Esophagus muscularis mucosa (tissue), 4 donors: ENCODE measurements around the gene NEDD1. TPM values are rescaled to one million over a fixed set of nuclear protein-coding genes. Genes with fewer than 3 reads are reported as not detected.

ENCODE experiments used
- DNase-seq: peaks from one replicate; pipeline ENCODE4 v3.0.0-alpha.2; 2017; ENCODE audit errors: extremely low spot score
- H3K27ac ChIP-seq, 4 donors: fragments of 200-600 bp; sonication (generic); replicated peaks in 1 of 4; 1 replicate in 3 of 4; 2 replicates in 1 of 4; pipeline ENCODE4 v1.5.1; 2016 to 2019; ENCODE audit warnings: mild to moderate bottlenecking in 1 of 4
- H3K27me3 ChIP-seq, 4 donors: fragments of 200-600 bp; sonication (generic); one replicate each; pipeline versions ENCODE4 v1.5.1 to v1.6.0; 2016 to 2019
- H3K36me3 ChIP-seq, 4 donors: fragments of 200-600 bp; sonication (generic); one replicate each; pipeline ENCODE4 v1.5.1; 2016 to 2019
- H3K4me1 ChIP-seq, 4 donors: fragments of 200-600 bp; sonication (generic); one replicate each; pipeline ENCODE4 v1.5.1; 2016 to 2019
- H3K4me3 ChIP-seq, 4 donors: fragments of 200-600 bp; sonication (generic); 1 replicate in 2 of 4; 2 replicates in 2 of 4; pipeline ENCODE4 v1.5.1; 2016 to 2019; ENCODE audit warnings: mild to moderate bottlenecking in 4 of 4, moderate library complexity in 1 of 4
- H3K9me3 ChIP-seq, 4 donors: fragments of 200-600 bp; sonication (generic); 1 replicate in 3 of 4; 2 replicates in 1 of 4; pipeline ENCODE4 v1.5.1; 2016 to 2019
- EP300 ChIP-seq: sonication (generic); formaldehyde crosslinking; IDR thresholded peaks from one replicate; pipeline ENCODE4 v1.6.1; 2017; ENCODE audit warnings: antibody characterized with exemption
- POLR2A ChIP-seq: fragments of 450-650 bp; IDR thresholded peaks from one replicate; pipeline ENCODE4 v1.6.1; 2017; ENCODE audit warnings: antibody characterized with exemption, moderate library complexity, mild to moderate bottlenecking, low read depth
- POLR2AphosphoS5 ChIP-seq, 2 donors: sonication (generic); formaldehyde crosslinking; IDR thresholded peaks; one replicate each; pipeline ENCODE4 v1.6.1; 2017; ENCODE audit warnings: antibody characterized with exemption in 2 of 2
- WGBS: methylation state at CpG from one replicate; pipeline ENCODE4 v1.1.5; 2018; 5-methylcytosine and 5-hydroxymethylcytosine counted together
- intact Hi-C: fragments of 100-400 bp; cut with DNase I; formaldehyde crosslinking; loops from one replicate; pipeline ENCODE4 v1.15.1; 2023
- total RNA-seq, 4 donors: library from RNA; depleted of rRNA; stranded (reverse); fragments of >200 nt; gene quantifications; one replicate each; pipeline versions ENCODE4 v1.1.0 to v1.2.1, GENCODE V29; 2016
- TF ChIP-seq, protein P1 (sequence below), 3 experiments: fragments of 200-600 bp in 2 of 3; fragments of 450-650 bp in 1 of 3; sonication (generic) in 2 of 3; IDR thresholded peaks; one replicate each; pipeline ENCODE4 v1.5.1; 2017 to 2019; ENCODE audit warnings: antibody characterized with exemption in 3 of 3, mild to moderate bottlenecking in 2 of 3, moderate library complexity in 1 of 3

NEDD1 gene
- total RNA-seq, 4 donors from 2014 or later, result 16.2 to 27.0 (median 17.4) TPM

DNA sequence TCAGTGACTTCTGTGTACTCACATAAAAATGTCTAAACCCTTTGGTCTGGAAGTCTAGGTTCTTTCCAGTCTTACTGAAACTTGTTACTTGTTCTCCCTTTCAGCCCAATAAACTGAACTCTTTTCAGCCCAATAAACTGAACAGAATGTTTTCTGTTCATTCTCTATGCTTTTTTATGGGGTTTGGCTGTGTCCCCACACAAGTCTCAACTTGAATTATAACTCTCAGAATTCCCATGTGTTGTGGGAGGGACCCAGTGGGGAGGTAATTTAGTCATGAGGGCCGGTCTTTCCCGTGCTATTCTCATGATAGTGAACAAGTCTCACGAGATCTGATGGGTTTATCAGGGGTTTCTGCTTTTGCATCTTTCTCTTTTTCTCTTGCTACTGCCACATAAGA, 15.0 kb upstream of the NEDD1 start:
- Histone ChIP-seq H3K27ac (no peak overlapping the region), H3K4me1 (peaks cover 0 to 14% (median 7%) of the 10 kb centered on the region in 4 donors), H3K27me3 (no peaks in the 10 kb centered on the region), H3K4me3 (no peak overlapping the region), H3K9me3 (no peaks in the 10 kb centered on the region), H3K36me3 (no peaks in the 10 kb centered on the region)
- TF ChIP-seq EP300, result no peak
- DNase-seq, result no peak
- intact Hi-C loops, result no loop called here
- 82% methylated on average over 3 of the region's 3 CpGs for WGBS

DNA sequence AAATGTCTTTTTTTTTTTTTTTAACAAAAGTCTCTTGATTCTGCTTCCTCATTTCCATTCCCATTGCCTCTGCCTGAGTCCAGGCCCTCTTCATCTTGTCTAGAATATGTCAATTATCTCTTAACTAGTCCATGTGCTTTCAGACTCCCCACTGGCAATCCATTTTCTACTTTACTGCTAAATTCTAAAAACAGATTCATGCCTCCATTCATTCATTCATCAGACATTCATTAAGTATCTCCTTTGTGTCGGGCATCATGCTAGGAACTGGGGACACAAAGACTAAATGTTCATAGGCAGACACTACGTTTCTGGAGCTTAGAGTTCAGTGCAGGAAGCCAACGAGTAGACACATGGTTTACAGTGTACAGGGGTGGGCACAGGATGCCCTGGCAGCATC, 9.6 kb upstream of the NEDD1 start:
- no peak for TF ChIP-seq POLR2AphosphoS5 (IDR thresholded peaks at IDR 0.05)
- no peak for TF ChIP-seq POLR2A
- TF ChIP-seq, protein P1, sequence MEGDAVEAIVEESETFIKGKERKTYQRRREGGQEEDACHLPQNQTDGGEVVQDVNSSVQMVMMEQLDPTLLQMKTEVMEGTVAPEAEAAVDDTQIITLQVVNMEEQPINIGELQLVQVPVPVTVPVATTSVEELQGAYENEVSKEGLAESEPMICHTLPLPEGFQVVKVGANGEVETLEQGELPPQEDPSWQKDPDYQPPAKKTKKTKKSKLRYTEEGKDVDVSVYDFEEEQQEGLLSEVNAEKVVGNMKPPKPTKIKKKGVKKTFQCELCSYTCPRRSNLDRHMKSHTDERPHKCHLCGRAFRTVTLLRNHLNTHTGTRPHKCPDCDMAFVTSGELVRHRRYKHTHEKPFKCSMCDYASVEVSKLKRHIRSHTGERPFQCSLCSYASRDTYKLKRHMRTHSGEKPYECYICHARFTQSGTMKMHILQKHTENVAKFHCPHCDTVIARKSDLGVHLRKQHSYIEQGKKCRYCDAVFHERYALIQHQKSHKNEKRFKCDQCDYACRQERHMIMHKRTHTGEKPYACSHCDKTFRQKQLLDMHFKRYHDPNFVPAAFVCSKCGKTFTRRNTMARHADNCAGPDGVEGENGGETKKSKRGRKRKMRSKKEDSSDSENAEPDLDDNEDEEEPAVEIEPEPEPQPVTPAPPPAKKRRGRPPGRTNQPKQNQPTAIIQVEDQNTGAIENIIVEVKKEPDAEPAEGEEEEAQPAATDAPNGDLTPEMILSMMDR (IDR thresholded peaks at IDR 0.05), result no peak
- no peak for TF ChIP-seq EP300
- Histone ChIP-seq H3K4me1 (no peaks in the 10 kb centered on the region), H3K27me3 (no peaks in the 10 kb centered on the region), H3K36me3 (no peaks in the 10 kb centered on the region), H3K27ac (no peak overlapping the region), H3K9me3 (no peaks in the 10 kb centered on the region), H3K4me3 (no peak overlapping the region)
- no peak for DNase-seq
- WGBS, result 66% methylated on average over 3 of the region's 3 CpGs
- intact Hi-C loops, result no loop called here

DNA sequence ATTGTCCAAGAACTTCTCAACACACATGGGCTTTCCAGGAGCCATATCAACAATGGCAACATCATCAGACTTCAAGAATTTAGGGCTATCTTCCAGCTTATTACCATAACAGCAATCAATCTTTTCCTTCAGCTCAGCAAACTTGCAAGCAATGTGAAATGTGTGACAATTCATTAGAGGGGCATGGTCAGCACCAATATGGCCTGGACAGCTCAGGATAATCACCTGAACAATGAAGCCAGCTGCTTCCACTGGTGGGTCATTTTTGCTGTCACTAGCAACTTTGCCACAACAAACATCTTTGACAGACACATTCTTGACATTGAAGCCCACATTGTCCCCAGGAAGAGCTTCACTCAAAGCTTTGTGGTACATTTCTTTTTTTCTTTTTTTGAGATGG, 5.9 kb upstream of the NEDD1 start:
- no peak for DNase-seq
- intact Hi-C loops, result no loop called here
- H3K4me3 ChIP-seq, result no peak overlapping the region
- TF ChIP-seq POLR2AphosphoS5 (IDR thresholded peaks at IDR 0.05), result no peak
- no peak for TF ChIP-seq POLR2A
- TF ChIP-seq EP300, result no peak
- TF ChIP-seq, protein P1 (IDR thresholded peaks at IDR 0.05), result no peak
- peaks cover 0 to 3% (median 1%) of the 10 kb centered on the region in 4 donors for H3K4me1 ChIP-seq
- H3K27me3 ChIP-seq, result no peaks in the 10 kb centered on the region
- no peaks in the 10 kb centered on the region for H3K36me3 ChIP-seq
- no peaks in the 10 kb centered on the region for H3K9me3 ChIP-seq
- no peak overlapping the region for H3K27ac ChIP-seq

DNA sequence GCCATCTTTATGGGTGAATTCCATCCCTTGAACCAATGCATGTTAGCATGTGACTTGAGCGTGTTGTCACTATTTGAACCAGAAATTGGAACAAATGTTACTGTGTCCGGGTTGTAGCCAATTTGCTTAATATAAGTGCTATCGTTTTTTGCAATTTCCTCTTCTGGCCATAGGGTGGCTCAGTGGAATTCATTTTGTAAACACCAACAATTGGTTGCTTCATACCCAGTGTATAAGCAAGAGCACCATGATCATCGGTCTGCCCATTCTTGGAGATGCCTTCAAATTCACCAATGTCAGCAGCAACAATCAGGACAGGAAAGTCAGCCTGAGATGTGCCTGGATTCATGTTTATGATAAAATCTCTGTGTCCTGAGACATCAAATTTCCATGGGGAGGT, 5.0 kb upstream of the NEDD1 start:
- intact Hi-C loops, result no loop called here
- Histone ChIP-seq H3K27ac (no peak overlapping the region), H3K4me1 (peaks cover 0 to 7% (median 3%) of the 10 kb centered on the region in 4 donors), H3K9me3 (no peaks in the 10 kb centered on the region), H3K36me3 (no peaks in the 10 kb centered on the region), H3K27me3 (no peaks in the 10 kb centered on the region), H3K4me3 (no peak overlapping the region)
- 71% methylated on average over 4 of the region's 4 CpGs for WGBS
- TF ChIP-seq EP300, result no peak
- TF ChIP-seq, protein P1 (IDR thresholded peaks at IDR 0.05), result no peak
- no peak for TF ChIP-seq POLR2A
- TF ChIP-seq POLR2AphosphoS5 (IDR thresholded peaks at IDR 0.05), result no peak
- no peak for DNase-seq

DNA sequence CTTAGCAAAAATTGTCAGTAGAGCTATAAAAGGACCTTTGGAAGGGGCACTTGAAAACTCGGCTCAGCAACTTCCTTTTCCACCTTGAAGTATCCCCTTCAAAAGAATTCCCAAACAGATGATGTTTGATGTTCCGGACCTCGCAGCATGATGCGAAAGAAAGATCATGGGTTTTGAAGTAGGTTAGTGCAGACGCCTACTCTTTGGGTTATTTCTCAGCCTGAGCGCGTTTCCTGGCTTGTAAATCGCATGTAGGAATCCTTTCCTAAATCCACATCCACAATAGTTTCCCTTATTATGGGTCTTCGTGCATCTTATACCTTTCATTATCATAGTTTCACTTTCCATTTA, 584 bp upstream of the NEDD1 start:
- intact Hi-C loops, result no loop called here
- H3K27me3 ChIP-seq, result no peaks in the 10 kb centered on the region
- peaks cover 13 to 29% (median 21%) of the 10 kb centered on the region in 4 donors for H3K4me1 ChIP-seq
- H3K36me3 ChIP-seq, result no peaks in the 10 kb centered on the region
- 44% methylated on average over 9 of the region's 9 CpGs for WGBS
- no peaks in the 10 kb centered on the region for H3K9me3 ChIP-seq
- no peak for TF ChIP-seq POLR2A
- no peak for TF ChIP-seq POLR2AphosphoS5 (IDR thresholded peaks at IDR 0.05)
- TF ChIP-seq, protein P1 (IDR thresholded peaks at IDR 0.05), result no peak
- TF ChIP-seq EP300, result no peak
- peak overlapping the region; percentile 82 to 94 (median 88) for H3K27ac ChIP-seq
- no peak for DNase-seq
- H3K4me3 ChIP-seq, result peak overlapping the region; percentile 73 to 92 (median 80)
